GM21529 (cell line): ENCODE results near the gene GTF3C2.
A peak's percentile ranks its signal among the peaks of the same experiment; 100 is the strongest.
"Not testable (repeated sequence)": the region's sequence is repeated elsewhere in the genome, so short reads cannot be mapped to it uniquely, and the experiment has no call there.

Experiments used
- ATAC-seq: cut with Tn5 transposase; IDR thresholded peaks from one replicate; pipeline ENCODE4 v1.9.1; 2021; ENCODE audit not compliant: unreplicated experiment

The GTF3C2 gene

GRCh38 chr2:27375513-27376099 is 19.0 kb upstream of the GTF3C2 start:
- no peak for ATAC-seq

- ATAC-seq: no peak
Observed at GRCh38 chr2:27373567-27373966, 17.0 kb upstream of the GTF3C2 start.

DNA sequence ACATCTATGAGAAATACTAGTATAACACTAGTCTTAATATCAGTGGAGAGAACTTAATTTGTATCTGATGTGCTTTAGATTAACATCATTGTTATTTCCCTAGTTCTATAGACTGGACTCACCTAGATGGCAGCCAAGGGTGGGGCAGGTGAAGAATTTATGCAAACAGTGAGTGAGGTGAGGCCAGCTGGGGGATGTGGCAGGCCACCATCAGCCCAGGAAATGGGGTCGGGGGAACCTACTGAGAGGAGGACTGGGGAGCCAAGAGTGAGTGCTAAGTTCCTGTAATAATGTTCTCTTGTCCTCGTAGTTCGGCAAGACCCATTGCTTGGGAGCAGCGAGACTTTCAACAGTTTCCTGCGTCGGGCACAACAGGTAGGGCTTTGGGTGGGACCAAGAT is 16.4 kb upstream of the GTF3C2 start:
- ATAC-seq: no peak

- ATAC-seq: peak; percentile 21
Observed at GRCh38 chr2:27370816-27371620, 14.5 kb upstream of the GTF3C2 start.

- ATAC-seq: peak; percentile 87
Observed at GRCh38 chr2:27370026-27370815, 13.7 kb upstream of the GTF3C2 start, which contains the start of the genes EIF2B4 and SNX17. Gene EIF2B4 (minus strand): TSS chr2:27370338. CDS start chr2:27370314, 24 bp downstream. Gene SNX17 (plus strand): TSS chr2:27370616. CDS start chr2:27370744, 128 bp downstream.

DNA sequence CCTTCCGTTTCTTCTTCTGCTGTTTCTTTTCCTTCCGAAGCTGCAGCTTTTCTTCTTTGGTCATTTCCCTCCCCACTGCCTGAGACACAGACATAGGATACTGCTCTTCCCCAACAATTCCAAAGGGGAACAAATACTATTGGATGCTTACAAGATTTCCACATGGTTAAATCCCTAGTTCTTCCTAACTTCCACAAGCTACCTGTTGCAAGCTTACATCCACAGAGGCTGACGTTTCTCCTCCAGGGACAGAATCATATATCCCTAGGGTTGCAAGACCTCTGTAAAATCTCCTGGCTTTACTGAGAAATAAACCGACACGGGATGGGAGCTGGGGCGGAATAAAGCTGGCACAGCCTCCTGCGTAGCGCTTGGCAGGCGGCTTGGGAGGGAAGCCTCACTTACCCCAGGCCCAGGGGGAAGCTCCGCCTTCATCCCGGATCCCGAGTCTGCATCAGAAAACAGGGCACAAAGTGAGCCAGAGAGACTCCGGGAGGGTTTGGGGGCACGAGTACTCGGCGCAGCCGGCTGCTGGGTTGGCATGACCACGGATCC is 13.0 kb upstream of the GTF3C2 start:
- peak; percentile 17 for ATAC-seq

GRCh38 chr2:27363933-27364332 is 7.4 kb upstream of the GTF3C2 start:
- ATAC-seq: no peak

GRCh38 chr2:27362678-27363420 is 6.3 kb upstream of the GTF3C2 start:
- ATAC-seq: no peak

GRCh38 chr2:27356056-27356381 is 545 bp downstream of the GTF3C2 start:
- ATAC-seq: peak; percentile 38

DNA sequence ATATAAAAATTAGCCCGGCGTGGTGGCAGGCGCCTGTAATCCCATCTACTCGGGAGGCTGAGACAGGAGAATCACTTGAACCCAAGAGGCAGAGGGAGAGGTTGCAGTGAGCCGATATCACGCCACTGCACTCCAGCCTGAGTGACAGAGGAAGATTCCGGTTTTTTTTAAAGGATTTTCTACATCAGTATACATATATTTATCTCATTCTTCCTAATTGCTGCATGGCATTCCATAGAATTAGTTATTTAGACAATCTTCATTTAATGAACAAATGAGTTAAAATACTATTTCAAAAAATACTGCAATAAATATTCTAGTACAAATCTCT is 2.0 kb downstream of the GTF3C2 start:
- ATAC-seq: no peak

DNA sequence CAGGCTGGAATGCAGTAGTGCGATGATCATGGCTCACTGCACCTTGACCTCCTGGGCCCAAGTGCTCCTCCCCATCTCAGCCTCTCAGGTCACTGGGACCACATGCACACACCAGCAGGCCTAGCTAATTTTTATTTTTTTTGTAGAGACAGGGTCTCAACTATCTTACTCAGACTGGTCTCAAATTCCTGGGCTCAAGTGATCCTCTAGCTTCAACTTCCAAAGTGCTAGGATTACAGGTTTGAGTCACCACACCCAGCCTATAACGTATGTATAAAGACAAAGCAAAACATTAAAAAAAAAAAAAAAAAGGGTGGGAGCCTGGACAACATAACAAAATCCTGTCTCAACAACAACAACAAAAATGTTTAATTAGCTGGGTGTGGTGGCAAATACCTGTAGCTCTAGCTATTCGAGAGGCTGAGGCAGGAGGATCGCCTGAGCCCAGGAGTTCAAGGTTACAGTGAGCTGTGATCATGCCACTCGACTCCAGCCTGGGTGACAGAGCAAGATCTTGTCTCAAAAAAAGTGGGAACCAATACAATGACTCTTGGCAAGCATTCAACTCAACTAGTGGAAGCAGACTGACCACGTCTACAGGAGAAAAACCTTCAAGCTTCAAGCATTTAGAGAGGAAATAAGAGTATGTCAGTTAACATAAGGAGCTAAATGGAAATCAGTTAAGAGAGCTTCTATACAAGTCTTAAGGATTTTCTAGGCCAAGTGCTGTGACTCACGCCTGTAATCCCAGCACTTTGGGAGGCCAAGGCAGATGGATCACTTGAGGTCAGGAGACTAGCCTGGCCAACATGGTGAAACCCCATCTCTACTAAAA is 2.6 kb downstream of the GTF3C2 start:
- ATAC-seq: no peak

- not testable (repeated sequence) for ATAC-seq
Observed at GRCh38 chr2:27353386-27353761, 3.2 kb downstream of the GTF3C2 start.

DNA sequence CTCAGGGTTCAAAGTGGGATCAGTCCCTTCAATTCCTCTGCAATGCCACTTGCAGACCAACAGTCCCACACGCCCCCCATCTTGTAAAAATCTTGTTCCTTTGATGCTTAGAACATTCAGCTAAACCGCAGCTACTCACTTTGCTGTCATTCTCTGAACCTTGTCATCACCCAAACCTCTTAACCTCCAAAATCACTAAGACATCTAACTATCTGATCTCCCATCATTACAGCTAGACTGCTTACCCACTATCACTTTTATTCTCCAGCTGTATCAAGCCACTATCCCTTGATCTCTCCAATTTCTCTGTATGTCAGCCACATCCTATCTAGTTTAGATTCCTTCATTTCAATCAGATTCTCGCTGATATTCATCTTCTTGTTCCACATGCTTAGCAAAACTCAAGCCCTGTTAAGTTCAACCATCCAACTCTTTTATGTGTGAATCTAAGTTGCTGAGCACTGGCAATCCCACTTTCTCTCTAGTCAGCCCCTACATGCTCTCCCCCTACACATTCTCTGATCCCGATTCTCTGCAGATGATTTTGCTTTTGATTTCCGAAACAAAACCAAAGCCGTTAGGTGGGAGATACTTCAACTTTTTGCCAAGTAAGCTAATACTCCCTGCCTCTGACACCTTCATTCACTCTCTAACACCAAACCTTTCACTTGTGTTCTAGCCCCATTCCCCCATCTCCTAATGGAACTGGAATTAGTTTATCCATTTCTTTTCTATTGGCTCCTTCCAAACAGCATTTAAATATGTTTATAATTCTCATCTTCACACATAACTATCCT is 4.6 kb downstream of the GTF3C2 start:
- no peak for ATAC-seq

DNA sequence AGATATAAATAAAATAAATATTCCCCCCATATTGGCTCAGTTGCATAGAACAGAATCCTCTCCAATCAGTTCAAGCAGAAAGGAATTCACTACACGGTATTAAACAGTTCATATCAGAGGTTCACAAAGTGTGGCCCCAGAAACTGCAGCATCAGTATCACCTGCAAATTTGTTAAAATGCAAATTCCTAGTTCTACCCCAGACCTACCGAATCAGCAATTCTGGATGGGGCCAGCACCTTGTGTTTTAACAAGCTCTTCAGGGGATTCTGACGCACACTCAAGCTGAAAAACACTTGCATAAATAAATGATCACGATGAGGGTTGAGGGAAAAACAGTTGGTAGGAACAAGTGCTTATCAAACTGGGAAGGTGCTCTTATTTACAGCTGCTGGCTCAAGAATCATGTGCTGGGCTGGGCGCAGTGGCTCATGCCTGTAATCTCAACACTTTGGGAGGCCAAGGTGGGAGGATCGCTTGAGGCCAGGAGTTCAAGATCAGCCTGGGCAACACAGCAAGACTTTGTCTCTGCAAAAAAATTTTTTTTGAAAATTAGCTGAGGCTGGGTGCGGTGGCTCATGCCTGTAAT is 6.4 kb downstream of the GTF3C2 start:
- no peak for ATAC-seq

DNA sequence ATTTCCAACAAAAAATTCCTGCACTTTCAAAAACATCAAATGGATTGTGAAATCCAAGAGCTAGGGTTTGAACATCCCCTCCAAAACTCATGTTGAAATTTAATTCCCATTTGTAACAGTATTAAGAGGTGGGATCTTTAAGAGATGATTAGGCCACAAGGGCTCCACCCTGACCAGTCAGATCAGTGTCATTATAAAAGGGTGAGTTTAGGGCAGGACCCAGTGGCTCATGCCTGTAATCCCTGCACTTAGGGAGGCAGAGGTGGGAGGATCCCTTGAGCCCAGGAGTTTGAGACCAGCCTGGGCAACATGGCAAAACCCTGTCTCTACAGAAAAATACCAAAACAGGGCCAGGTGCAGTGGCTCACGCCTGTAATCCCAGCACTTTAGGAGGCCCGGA is 8.9 kb downstream of the GTF3C2 start:
- no peak for ATAC-seq

DNA sequence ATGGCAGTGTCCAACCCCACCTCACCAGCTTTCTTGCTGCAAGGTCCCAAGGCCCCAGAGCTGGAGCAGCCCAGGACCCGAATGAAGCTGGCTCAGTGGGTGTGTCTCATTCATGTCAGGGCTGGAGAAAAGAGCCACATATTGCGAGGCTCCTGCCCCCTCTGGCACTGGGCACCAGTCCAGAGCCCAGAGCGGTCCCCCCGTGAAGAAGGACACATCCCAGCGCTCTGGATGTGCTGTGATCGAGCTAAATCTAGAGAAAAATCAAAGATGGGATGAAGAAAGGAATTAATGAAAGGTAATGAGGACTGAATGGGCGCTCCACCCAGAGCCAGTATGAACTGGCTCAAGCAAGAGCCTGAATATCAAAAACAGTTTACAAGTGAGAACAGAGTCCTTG is 20.4 kb downstream of the GTF3C2 start:
- ATAC-seq: no peak

GRCh38 chr2:27335311-27335710 is 21.3 kb downstream of the GTF3C2 start:
- ATAC-seq: no peak

- ATAC-seq: no peak
Observed at GRCh38 chr2:27324720-27325119, 31.8 kb downstream of the GTF3C2 start.
